PC-9 (cell line): ENCODE measurements around the gene PLCE1.

Source experiments
- CTCF ChIP-seq: fragments of 200-600 bp; sonication (generic); conservative IDR thresholded peaks from 2 replicates; pipeline ENCODE4 v1.6.1; 2017; ENCODE audit warnings: mixed run types, antibody characterized with exemption, mild to moderate bottlenecking, moderate library complexity
- EZH2 ChIP-seq: fragments of 200-600 bp; sonication (generic); IDR thresholded peaks from 2 replicates; pipeline ENCODE4 v1.8.0; 2017; ENCODE audit warnings: antibody characterized with exemption, low read depth

GRCh38 chr10:94038024-94038423, 44.3 kb downstream of the PLCE1 start:
- no peak for TF ChIP-seq CTCF
- no peak for TF ChIP-seq EZH2
